Measurements from ENCODE around the gene MIGA2.
"Not testable (repeated sequence)": the region's sequence is repeated elsewhere in the genome, so short reads cannot be mapped to it uniquely, and the experiment has no call there.

MIGA2 gene

GRCh38 chr9:129103595-129103965 is 67.2 kb downstream of the MIGA2 start:
- DNase-seq = no peak

DNA sequence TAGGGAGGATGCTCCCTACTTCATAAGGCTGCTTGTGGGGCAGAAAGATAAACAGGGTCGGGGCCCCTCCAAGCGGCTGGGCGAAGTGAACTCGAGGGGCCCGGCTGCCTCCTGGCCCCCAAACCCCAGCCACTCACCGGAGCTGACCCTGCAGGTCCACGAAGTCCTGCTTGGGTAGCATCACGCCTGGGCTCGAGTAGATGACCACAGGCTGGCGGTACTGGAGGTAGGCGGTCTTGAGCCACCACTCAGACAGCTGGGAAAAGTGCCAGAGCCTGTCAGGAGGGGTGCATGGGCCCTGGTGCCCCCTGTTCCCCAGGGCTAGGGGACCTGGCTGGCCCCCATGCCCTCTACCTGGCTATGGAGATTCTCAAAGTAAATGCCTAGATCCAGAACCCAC is 67.6 kb downstream of the MIGA2 start:
- no peak for DNase-seq

DNA sequence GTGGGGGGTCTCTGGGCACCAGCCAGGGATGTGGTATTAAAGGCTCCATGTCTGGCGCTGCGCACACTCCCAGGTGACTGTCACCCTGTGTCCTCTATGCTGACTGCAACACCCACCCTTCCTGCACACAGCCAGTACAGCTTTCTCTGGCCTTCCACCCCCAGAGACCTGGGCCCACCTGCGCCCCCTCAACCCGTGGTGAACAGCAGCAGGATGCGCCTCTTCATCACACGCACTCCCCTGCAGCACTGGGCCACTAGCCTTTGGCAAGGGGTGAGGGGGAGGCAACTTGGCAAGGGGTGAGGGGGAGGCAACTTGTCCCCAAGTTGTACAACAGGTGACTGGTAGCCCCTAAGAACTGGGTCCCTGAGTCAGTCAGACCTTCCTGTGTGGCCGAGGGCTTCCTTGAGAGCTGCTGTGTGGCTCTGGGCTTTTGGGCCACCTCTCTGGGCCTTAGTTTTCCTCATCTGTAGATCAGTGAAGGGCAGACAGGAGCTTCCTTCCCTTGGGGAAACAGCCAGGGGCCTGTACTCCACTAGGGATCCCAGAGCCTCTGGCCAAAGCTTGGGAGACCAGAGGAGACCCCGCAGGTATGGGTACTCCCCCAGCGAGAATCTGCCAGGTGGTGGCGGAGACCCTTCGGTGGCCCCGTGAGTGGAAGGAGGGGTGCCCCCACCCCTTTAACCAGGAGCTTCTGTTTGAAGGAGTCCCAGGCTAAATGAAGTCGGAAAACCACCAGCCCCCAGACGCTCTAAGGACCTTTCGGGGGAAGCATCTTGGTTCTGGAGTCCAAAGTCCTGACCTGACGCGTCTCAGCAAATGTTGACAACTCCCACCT is 69.7 kb downstream of the MIGA2 start:
- DNase-seq = no peak

- DNase-seq = no peak
Observed at GRCh38 chr9:129107651-129108050, 71.2 kb downstream of the MIGA2 start.

DNA sequence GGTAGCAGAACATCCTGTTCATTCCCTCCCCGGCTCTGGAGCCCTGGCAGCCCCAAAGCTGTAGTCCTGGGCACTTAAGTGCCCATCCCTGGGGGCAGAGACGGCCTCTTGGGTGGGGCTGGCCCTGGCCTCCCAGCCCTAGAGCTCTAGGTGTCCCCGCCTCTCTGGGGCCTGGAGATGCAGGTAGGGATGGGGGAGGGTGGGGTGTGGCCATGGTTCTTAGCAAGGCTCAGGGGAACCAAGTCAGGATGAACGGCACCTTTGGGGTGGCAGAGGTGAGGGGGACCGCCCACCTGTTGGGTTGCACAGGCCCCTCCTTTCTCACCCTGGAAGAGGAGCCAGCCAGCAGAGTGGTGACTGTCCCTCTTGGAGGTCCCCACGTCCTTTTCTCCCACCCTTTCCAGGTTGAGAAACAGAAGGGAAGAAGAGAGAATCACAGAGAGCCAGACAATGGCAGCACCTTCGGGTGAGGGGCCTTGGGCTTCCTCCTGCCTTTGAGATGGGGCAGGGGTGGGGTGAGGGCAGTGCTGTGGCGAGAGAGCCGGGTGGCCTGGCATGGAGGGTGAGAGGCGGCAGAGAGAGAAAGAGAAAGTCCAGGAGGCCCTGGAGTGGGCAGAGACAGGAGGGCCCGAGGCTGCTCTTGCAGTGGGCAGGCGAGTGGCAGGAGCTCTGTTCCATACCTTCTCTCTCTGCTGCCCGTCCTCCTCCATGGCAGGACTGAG is 71.8 kb downstream of the MIGA2 start:
- DNase-seq = no peak

DNA sequence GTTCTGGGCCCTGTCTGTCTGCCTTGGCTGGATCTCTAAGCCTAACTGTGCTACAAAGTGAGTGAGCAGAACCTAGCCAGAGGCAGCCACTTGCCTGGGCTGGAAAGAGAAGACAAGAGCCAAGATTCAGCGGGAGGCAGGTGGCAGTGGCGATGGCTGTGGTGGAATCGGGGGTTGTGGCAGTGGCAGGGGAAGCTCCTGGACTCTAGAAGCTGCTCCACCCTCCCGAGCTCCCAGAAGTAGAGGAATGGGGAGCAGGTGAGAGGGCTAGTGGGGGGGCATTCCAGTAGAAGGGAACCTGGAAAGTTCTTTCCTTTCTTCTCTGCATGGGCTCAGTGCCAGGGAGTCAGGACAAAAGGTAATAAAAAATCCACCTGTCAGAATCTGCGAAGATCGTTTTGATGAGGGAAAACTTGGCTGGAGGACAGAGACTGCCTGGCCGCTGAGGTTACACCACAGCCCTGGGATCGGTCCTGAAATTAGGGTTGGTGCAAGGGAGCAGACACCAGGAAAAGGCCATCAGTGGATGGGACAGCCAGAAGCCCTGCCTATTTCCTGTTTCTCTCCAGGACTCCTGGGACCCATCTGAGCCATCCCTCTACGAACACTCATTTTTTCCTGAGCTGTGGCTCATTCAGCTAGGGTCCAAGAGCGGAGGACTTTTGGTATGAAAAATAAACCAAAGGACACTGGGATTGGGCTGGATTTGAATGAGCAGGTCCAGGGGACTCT is 72.5 kb downstream of the MIGA2 start:
- DNase-seq = no peak

DNA sequence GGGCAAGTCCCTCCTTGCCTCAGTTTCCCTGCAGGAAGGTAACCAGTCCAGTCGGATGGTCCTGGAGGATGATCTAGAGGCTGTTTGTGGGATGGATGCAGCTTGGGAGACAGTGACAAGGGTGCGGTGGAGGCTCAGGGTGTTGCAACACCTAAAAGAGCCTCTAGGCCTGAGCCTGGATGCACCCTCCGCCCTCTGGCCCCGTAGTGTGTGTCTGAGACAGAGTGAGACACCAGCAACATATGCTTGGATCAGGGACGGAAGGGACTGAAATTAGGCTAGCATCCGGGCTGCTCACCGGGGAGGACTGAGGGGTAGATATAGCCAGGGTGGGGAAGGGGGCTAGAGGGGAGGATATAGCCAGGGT is 73.1 kb downstream of the MIGA2 start:
- DNase-seq = peak; percentile 23

DNA sequence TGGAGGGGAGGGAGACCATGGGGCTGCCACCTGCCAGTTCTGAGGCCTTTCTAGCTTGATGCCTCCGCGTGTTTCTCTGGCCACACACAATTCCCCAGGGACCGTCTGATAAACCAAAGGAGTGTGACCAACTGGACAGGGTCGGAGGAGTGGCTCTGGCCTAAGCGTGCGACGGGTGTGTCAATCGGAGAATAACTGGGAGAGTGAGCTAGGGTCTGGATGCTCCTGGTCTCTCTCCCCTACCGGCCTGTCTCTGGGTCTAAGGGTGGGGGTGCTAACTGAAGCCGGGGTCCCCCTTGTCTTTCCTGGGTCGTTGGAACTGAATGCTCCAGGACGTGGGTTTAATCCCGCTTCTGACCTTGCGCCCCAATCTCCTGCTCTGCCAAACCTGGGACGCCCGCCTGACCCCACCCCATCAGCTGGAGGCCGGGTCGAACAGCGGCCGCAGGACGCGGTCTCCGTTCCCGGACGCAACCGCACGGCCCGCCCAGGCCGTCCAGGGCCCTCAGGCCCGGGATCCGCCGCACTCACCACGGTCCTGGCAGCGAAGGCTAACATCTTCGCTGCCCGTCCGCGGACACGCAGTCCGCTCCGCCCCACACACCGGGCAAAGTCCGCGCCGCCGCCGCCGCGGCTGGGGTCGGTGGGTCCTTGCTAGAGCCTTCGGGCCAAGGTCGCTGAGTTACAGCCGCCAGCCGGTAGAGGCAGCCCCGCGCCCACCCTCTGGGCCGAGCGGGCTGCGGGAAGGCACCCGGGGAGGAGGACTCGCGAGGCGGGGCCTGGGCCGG is 73.7 kb downstream of the MIGA2 start:
- DNase-seq = no peak

DNA sequence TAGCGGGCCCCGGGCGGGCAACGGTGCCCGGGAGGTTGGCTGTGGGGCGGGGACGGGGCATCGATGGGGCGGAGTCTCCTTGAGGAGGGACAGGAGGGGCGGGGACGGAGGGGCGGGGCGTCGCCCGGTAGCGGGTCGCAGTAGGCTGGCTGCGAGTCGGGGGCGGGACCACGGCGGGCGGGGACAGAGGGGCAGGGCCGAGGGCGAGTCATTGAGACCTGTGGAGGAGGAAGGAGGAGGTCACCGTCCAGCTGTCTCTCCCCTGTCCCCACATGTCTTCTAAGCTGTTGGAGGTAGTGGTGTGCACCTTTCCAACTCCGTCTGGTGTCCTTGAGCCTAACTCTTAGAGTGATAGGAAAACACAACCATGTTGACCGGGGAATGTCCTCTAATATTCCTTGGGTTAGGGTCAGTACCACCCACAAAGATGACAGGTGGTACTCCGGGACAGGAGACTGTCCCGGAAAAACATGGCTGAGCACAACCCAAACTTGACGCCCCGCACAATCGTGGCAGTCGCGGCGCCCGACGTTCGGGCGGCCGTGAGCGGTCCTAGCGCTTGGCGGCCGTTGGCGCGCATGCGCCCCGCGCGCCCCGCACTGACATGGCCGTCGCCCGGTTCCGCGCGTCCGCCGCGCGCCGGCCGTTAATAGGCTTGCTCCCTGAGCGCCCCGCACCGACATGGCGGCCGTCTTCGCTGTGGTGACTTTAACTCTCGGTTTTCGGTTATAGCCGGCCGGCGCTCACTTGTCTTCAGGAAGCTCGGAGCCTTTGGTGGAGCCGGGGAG is 74.5 kb downstream of the MIGA2 start, which contains the start of the genes CRAT and PTPA:
CRAT (minus strand) TSS at position 54 of the 788 bp plus-strand sequence. CDS start 284 bp downstream, outside the sequence.
PTPA (plus strand) TSS at position 676 of the 788 bp plus-strand sequence. CDS start 186 bp downstream, outside the sequence.
- DNase-seq = peak; percentile 97

DNA sequence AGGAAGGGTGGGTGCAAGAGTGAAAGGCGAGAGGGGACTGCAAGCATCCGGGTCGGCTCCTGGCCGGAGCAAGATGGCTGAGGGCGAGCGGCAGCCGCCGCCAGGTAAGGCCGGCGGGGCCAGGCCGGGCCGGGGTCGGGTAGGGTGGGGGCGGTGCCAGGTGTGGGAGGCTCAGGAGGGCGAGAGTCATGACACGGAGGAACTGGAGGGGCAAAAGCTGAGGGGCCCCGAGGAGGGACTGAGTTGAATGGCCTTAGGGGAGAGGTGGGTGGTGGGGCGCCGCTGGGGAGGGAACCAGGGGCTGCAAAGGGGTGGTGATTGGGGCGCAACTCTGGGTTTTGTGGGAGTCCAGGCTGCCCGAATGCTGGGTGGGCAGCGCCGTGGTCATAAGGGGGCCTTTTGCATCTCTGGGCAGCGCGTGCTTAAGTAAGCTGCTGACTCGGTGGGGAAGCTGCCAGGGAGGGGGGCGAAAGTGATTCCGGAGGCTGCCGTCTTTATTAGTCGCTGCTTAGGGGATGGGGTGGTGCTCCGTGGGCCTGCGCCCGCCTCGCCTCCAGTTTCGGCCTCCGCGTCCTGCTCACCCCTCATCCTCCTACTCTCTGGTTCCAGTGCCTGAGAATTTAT is 75.2 kb downstream of the MIGA2 start:
- peak; percentile 21 for DNase-seq

- not testable (repeated sequence) for DNase-seq
Observed at GRCh38 chr9:129112526-129112925, 76.1 kb downstream of the MIGA2 start.

DNA sequence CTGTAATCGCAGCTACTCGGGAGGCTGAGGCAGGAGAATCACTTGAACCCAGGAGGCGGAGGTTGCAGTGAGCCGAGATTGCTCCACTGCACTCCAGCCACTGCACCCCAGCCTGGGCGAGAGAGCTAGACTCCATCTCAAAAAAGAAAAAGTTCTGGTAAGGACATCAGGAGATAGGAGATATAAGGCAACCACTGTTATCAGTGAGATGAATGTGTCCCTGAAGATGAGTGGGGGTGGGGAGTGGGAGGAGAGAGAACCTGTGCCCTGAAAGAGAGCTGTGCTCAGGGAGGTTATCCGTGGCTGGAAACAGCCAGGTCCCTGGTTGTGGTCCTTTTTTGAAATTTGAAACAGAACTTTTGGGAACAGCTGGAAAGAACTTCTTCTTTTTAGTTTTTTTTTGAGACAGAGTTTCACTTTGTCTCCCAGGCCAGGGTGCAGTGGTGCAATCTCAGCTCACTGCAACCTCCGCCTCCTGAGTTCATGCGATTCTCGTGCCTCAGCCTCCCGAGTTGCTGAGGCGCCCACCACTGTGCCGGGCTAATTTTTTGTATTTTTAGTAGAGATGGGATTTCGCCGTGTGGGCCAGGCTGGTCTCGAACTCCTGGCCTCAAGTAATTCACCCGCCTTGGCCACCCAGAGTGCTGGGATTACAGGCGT is 77.3 kb downstream of the MIGA2 start:
- no peak for DNase-seq

GRCh38 chr9:129118799-129119198 is 82.4 kb downstream of the MIGA2 start:
- no peak for DNase-seq

DNA sequence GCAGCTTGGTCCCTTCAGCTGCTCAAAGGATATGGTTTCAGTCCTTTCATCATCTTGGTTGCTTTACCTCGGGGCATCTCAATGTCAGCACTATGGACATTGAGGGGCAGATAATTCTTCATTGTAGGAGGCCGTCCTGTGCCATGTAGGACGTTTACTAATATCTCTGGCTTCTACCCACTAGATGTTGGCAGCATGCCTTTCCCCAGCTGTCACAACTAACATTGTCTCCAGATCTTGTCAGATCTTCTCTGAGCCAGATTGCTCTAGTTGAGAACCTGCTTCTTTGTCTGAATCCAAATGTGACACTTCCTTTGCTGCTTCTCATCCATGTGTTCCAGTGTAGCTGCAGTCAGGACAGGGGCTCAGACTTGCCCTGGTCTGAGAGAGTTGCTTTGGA is 85.1 kb downstream of the MIGA2 start:
- DNase-seq = no peak

Data from activated gamma-delta T cell treated with Interleukin-2 at 50 U/mL for 16 hours (primary cell).